ENCODE results near the gene C20orf141. TPM values are rescaled to one million over a fixed set of nuclear protein-coding genes. Genes with fewer than 3 reads are reported as not detected.

C20orf141 gene, protein sequence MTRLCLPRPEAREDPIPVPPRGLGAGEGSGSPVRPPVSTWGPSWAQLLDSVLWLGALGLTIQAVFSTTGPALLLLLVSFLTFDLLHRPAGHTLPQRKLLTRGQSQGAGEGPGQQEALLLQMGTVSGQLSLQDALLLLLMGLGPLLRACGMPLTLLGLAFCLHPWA
- not detected in 2 replicates for total RNA-seq

DNA sequence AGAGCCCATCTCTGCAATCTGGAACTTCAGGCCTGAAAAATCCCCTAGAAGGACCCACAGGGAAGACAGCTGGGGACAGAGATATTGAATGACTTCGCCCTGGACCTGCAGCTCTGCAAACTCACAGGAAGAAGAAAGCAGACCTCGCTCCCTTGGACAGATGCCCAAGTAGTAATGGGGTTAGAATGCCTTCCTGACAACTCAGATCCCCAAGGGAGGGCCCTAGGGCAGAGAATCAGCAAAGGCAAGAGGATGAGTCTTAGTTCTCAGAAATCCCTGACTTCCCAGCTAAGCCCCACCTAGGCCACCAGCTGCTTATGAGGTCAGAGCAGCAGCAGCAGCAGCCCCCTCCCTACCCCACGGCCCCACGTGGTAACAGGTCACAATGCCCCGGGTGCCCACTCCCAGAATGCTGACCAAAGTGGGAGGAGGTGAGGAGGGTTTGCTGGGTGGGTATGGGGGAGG is at the start of gene C20orf141:
C20orf141 (plus strand) TSS at position 401 of the 465 bp plus-strand sequence. CDS start 198 bp downstream, outside the sequence.

DNA sequence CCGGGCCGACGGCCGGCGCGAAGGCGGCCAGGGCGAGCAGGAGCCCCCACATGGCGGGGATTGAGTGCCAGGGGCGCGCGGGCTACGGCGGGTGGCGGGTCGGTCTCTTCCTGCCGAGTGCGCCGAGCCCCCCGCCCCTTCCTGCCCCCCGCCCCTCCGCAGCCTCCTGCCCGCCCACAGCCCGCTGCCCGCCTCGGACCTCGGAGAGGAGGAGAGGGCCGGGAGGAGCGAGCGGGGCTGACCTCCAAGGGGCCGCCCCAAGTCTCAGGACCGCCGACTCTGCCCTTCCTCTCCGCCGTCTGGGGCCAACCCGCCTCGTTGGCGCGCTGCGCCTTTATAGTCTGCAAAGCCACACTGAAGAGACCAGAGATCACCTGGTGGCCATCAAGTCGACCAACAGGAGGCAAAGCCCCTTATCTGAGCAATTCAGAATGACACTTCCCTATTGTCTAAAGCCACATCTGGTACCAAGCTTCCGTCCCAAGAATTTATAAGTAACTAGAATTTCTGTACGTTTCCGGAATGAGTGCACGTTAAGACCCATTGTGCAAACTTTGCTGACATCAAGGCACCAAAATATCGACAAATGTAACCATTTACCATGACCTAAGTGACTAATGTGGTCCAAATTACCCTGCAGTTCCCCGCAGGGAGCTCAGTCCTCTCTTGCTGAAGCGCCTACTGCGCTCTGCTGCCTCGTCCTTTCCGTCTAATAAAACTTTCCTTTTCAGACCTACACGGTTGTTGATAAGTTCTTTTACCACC is 14.1 kb upstream of the C20orf141 start, which contains the start of gene CPXM1:
CPXM1 (minus strand) TSS at position 107 of the 765 bp plus-strand sequence; CDS start at position 52, 55 bp downstream.

GRCh38 chr20:2816030-2816582 is 1.3 kb downstream of the C20orf141 start, which contains the start of gene TMEM239:
Gene TMEM239, plus strand, starts transcription at chr20:2816364. Its CDS starts 191 bp downstream, at chr20:2816555.

DNA sequence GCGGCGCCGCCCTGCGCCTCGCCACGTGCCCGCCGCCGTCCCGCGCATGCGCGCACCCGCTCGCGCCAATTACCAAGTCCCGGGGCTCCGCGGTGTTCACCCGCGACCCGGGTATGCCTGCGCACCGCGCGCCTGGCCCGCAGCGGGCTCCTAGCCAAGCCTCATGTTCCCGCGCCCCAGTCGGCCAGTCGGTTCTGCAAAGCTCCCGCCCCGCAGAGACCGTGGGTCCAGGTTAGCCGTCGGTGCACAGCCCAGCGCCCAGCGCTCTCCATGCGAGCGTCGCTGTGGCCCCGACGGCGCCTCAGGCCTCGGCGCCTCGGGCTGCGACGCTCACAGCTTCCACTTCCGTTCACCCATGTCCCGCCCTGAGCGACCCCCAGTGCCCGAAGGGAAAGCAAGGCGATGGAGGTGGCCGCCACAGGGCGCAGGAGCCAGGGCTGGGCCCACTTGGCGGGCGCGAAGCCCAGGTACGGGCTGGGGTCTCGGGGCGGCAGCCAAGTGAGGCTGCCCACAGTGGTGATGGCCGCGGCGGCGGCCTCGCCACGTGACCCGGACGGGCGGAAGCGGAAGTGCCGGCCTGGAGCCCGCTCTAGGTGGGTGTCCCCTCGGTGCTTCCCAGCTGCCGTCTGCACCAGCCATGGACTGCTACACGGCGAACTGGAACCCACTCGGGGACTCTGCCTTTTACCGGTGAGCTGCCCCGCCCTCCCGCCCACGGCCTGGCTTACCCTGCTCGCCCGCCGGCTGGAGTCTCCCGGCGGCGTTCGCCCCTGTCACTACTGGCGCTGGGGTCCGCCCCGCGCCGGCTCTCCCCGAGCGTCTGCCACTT is 25.6 kb downstream of the C20orf141 start, which contains the start of the genes PCED1A and VPS16:
PCED1A (minus strand) TSS at position 518 of the 829 bp plus-strand sequence. CDS start 743 bp downstream, outside the sequence.
VPS16 (plus strand) TSS at position 608 of the 829 bp plus-strand sequence; CDS start at position 638, 30 bp downstream.

Other genes with a start within 250 kb of the C20orf141 start
- gene NOP56, start 162.4 kb upstream of the C20orf141 start, total RNA-seq: 81.8 and 93.3 TPM in 2 replicates
- gene IDH3B, start 150.8 kb upstream of the C20orf141 start, total RNA-seq: 57.0 and 66.4 TPM in 2 replicates
- 0.73 and 3.1 TPM in 2 replicates for gene EBF4, start 122.2 kb upstream of the C20orf141 start, total RNA-seq
- gene CPXM1, start 14.4 kb upstream of the C20orf141 start, total RNA-seq: 0.65 and 0.73 TPM in 2 replicates
- gene TMEM239, start 1.4 kb downstream of the C20orf141 start, total RNA-seq: under 0.01 and 0.49 TPM in 2 replicates
- gene PCED1A, start 25.7 kb downstream of the C20orf141 start, total RNA-seq: 37.6 and 38.6 TPM in 2 replicates
- 46.4 and 47.6 TPM in 2 replicates for gene VPS16, start 25.8 kb downstream of the C20orf141 start, total RNA-seq
- gene PTPRA, start 58.5 kb downstream of the C20orf141 start, total RNA-seq: 59.0 and 63.4 TPM in 2 replicates
- 0.49 TPM in 1 of 2 replicates, not detected in the other for gene GNRH2, start 228.6 kb downstream of the C20orf141 start, total RNA-seq
- gene MRPS26, start 231.1 kb downstream of the C20orf141 start, total RNA-seq: 15.3 and 20.4 TPM in 2 replicates